NCI-H2107 treated with DMSO at 0.1 percent for 48 hours (cell line): ENCODE results near the gene EDA.
"Not testable (repeated sequence)": the region's sequence is repeated elsewhere in the genome, so short reads cannot be mapped to it uniquely, and the experiment has no call there.

Source experiments
- DNase-seq: peaks from one replicate; lab custom pipeline; 2025; ENCODE audit not compliant: unreplicated experiment; lab: John Stamatoyannopoulos, UW

Gene EDA

GRCh38 chrX:69948276-69948797 is 332.4 kb downstream of the EDA start:
- no peak for DNase-seq

- DNase-seq = no peak
Observed at GRCh38 chrX:69951753-69952152, 335.8 kb downstream of the EDA start.

- DNase-seq = no peak
Observed at GRCh38 chrX:69959712-69960111, 343.8 kb downstream of the EDA start.

- DNase-seq = no peak
Observed at GRCh38 chrX:69961365-69962072, 345.6 kb downstream of the EDA start.

- no peak for DNase-seq
Observed at GRCh38 chrX:69968950-69969349, 353.0 kb downstream of the EDA start.

GRCh38 chrX:69969460-69969859 is 353.5 kb downstream of the EDA start:
- no peak for DNase-seq

GRCh38 chrX:69987691-69988090 is 371.8 kb downstream of the EDA start:
- no peak for DNase-seq

GRCh38 chrX:69988955-69989394 is 373.1 kb downstream of the EDA start:
- DNase-seq = no peak

- no peak for DNase-seq
Observed at GRCh38 chrX:69991685-69992084, 375.8 kb downstream of the EDA start.

- DNase-seq = no peak
Observed at GRCh38 chrX:69993494-69993893, 377.6 kb downstream of the EDA start.

GRCh38 chrX:69995362-69996112 is 379.6 kb downstream of the EDA start:
- no peak for DNase-seq

GRCh38 chrX:69996113-69996468 is 380.2 kb downstream of the EDA start:
- no peak for DNase-seq

- not testable (repeated sequence) for DNase-seq
Observed at GRCh38 chrX:69998299-69998698, 382.4 kb downstream of the EDA start.

GRCh38 chrX:70001269-70001668 is 385.4 kb downstream of the EDA start:
- no peak for DNase-seq

- no peak for DNase-seq
Observed at GRCh38 chrX:70001708-70002341, 385.9 kb downstream of the EDA start.

GRCh38 chrX:70007946-70008345 is 392.0 kb downstream of the EDA start:
- no peak for DNase-seq

GRCh38 chrX:70009049-70009448 is 393.1 kb downstream of the EDA start:
- no peak for DNase-seq

GRCh38 chrX:70009970-70010369 is 394.1 kb downstream of the EDA start:
- no peak for DNase-seq

- DNase-seq = no peak
Observed at GRCh38 chrX:70012756-70013155, 396.8 kb downstream of the EDA start.

GRCh38 chrX:70013466-70014381 is 397.8 kb downstream of the EDA start:
- no peak for DNase-seq

GRCh38 chrX:70016513-70016912 is 400.6 kb downstream of the EDA start:
- DNase-seq = no peak
